WTC11 (cell line): ENCODE results near the gene LGALSL. TPM values are rescaled to one million over a fixed set of nuclear protein-coding genes. Genes with fewer than 3 reads are reported as not detected.

Experiments used
- total RNA-seq: library from RNA; stranded (reverse); gene quantifications from 3 replicates; pipeline ENCODE4 v1.2.3, GENCODE V29; 2021

LGALSL gene
- total RNA-seq, 1 experiment from 2014 or later = 21.0 TPM

Other genes starting within 250 kb of the LGALSL start
- gene AFTPH, start 70.2 kb downstream of the LGALSL start, total RNA-seq = 14.9 to 16.3 TPM (median 15.0 TPM) in 3 replicates
- 7.9 to 8.0 TPM (median 7.9 TPM) in 3 replicates for gene SERTAD2, start 199.8 kb downstream of the LGALSL start, total RNA-seq